Measurements from ENCODE around the gene C10orf67. TPM values are rescaled to one million over a fixed set of nuclear protein-coding genes. Genes with fewer than 3 reads are reported as not detected.

The C10orf67 gene
- total and polyA plus RNA-seq, 2 of the 8 experiments (the other 6 are each of a cell fraction or from before 2014, with no cell fraction given): 0.05 to 0.11 TPM

DNA sequence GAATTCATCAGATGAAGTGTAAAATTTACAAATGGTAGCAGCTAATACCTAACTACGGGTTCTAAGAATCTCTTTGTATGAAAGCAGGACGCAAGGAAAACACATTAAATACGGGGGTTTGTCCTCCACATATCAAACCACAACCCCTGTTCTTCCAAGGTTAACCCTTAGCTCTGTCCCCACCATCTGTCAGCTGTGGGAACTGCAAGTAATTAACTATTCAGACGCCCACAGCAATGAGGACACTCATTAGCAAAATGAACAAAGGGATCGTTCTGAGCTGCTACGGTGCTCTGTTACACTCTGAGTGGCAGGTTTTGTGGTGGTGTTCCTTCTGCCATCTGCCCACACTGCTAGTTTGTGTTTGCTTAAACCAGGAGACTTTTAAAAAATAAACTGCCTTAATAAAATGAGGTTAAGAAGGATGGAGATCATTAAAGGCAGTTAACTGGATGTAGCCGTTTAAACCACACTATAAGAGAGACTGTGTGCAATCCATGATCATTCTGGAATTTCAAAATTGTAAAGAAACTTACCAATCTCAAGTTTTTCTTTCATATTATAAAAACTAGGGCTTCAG, 51.4 kb downstream of the C10orf67 start (continued):
- 0 out of 2 replicates have a peak, but pooled peaks have one; percentile 16 for TF ChIP-seq EGR1 (IDR thresholded peaks at IDR 0.05; ENCODE audit: borderline replicate concordance, low read depth, low read length)
- 0 out of 2 replicates have a peak, but pooled peaks have one; percentile 8 for TF ChIP-seq JUND (IDR thresholded peaks at IDR 0.05; ENCODE audit: low read length)
- no peak; the same call in 1 of the 2 replicates for TF ChIP-seq CEBPB (IDR thresholded peaks at IDR 0.05; ENCODE audit: low read depth, low read length)

Measured in H1 (cell line).